Chondrocyte (in vitro differentiated cells): ENCODE results near the gene UBE2O. TPM values are rescaled to one million over a fixed set of nuclear protein-coding genes. Genes with fewer than 3 reads are reported as not detected.
A peak's percentile ranks its signal among the peaks of the same experiment; 100 is the strongest.

Experiments
- DNase-seq: peaks from one replicate; pipeline ENCODE4 v3.0.0; 2021; ENCODE audit warnings: mixed read lengths, low spot score
- H3K27ac Mint-ChIP-seq: one replicate; pipeline ENCODE4 v1.8.0; 2021; ENCODE audit warnings: mild to moderate bottlenecking, moderate library complexity, mixed read lengths; ENCODE audit not compliant: unreplicated experiment
- H3K27me3 Mint-ChIP-seq: 2 replicates; pipeline ENCODE4 v1.8.0; 2021; ENCODE audit warnings: low read depth, mixed read lengths
- H3K36me3 Mint-ChIP-seq: 2 replicates; pipeline ENCODE4 v1.8.0; 2021; ENCODE audit warnings: low read depth, mixed read lengths
- H3K4me1 Mint-ChIP-seq: 2 replicates; pipeline ENCODE4 v1.8.0; 2021; ENCODE audit warnings: low read depth, mild to moderate bottlenecking, mixed read lengths
- H3K4me3 Mint-ChIP-seq: one replicate; pipeline ENCODE4 v1.8.0; 2021; ENCODE audit warnings: mild to moderate bottlenecking, moderate library complexity, mixed read lengths; ENCODE audit not compliant: unreplicated experiment
- H3K9me3 Mint-ChIP-seq: 2 replicates; pipeline ENCODE4 v1.8.0; 2021; ENCODE audit warnings: low read depth, mixed read lengths
- total RNA-seq: library from RNA; stranded (reverse); gene quantifications from 3 replicates; pipeline ENCODE4 v1.2.1, GENCODE V29; 2021
- TF ChIP-seq, protein P1 (sequence below): fragments of 200-600 bp; sonication (generic); IDR thresholded peaks from 2 replicates; pipeline ENCODE4 v1.5.0; 2021; ENCODE audit warnings: antibody characterized with exemption, mild to moderate bottlenecking, moderate library complexity

The UBE2O gene
- total RNA-seq, 1 donor from 2014 or later, result 22.1 TPM

DNA sequence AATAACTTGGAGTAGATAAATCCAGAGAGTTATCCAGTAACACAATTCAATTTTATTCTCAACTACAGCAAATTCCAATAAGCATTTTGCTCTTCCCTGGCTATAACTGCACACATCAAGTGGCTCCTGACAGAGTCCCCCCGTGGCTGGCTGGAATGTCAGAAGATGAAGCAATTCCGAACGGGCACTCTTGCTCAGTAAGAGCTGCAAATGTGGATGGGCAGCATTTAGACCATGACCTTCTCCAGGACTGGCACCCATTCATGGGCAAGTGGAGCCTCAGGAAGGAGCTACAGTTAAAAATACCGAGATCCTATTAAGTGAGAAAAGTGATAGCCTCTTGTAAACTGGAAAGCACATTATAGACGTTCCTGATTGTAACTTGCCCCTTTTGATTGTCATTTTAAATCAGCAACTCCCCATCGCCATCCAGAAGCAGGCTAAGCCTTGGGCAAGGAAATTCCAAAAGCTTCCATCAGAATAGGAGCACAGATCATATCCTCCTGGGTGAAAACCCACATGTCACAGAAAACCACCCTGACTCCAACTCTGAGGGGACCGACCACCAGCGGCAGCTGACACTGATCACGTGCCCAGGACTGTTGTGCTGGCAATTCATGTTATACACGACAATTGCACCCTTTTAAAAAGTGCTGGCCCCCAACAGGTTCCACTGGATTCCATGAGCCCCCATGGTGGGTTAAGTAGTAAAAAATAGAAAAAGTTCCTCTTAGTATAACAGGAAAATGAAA lies 7.1 kb downstream of the UBE2O start:
- no peak for DNase-seq
- no peaks in the 10 kb centered on the region for H3K27me3 Mint-ChIP-seq
- peak overlapping the region; percentile 37 for H3K4me3 Mint-ChIP-seq
- H3K36me3 Mint-ChIP-seq, result no peaks in the 10 kb centered on the region
- peaks cover 75% of the 10 kb centered on the region for H3K4me1 Mint-ChIP-seq
- H3K27ac Mint-ChIP-seq, result peak overlapping the region; percentile 95
- H3K9me3 Mint-ChIP-seq, result no peaks in the 10 kb centered on the region
- TF ChIP-seq, protein P1, sequence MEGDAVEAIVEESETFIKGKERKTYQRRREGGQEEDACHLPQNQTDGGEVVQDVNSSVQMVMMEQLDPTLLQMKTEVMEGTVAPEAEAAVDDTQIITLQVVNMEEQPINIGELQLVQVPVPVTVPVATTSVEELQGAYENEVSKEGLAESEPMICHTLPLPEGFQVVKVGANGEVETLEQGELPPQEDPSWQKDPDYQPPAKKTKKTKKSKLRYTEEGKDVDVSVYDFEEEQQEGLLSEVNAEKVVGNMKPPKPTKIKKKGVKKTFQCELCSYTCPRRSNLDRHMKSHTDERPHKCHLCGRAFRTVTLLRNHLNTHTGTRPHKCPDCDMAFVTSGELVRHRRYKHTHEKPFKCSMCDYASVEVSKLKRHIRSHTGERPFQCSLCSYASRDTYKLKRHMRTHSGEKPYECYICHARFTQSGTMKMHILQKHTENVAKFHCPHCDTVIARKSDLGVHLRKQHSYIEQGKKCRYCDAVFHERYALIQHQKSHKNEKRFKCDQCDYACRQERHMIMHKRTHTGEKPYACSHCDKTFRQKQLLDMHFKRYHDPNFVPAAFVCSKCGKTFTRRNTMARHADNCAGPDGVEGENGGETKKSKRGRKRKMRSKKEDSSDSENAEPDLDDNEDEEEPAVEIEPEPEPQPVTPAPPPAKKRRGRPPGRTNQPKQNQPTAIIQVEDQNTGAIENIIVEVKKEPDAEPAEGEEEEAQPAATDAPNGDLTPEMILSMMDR, result no peak

DNA sequence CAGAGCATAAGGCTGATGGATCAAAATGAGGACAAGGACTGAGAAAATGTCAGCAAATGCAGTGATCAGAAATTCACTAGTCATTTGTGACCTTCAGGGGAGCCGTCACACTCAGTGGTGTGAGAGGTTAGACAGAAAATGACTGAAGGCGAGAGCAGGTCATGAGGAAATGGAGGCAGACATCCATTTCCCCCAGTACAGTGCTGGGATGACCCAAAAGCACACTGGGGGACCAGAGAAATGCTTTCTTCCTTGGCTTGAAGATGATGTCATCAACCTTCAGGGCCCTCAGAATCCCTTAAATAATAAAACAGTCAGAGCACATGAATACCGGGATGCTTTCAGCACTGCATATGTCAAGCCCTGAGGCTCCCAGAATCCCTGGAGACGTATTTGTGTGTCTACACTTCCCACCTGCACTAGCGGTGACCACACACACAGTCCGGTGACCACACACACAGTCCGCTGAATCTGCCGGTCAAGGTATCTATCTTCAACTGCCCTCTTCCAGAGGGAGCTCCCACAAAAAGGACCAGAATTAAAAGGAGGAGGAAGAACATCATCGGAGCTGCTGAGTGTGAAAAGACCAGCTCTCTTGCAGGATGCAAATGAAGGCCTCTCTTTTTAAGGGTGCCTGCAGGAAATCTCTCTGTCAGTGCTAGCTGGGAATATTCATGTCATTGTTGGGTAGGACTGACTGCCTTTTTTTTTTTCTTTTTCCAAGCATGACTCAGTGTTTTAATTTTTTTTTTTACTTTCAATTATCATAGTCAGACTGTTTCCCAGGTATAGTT lies 8.2 kb downstream of the UBE2O start:
- Mint-ChIP-seq H3K27ac (peak overlapping the region; percentile 95), H3K27me3 (no peaks in the 10 kb centered on the region), H3K36me3 (no peaks in the 10 kb centered on the region), H3K9me3 (no peaks in the 10 kb centered on the region), H3K4me1 (peaks cover 67% of the 10 kb centered on the region), H3K4me3 (no peak overlapping the region)
- TF ChIP-seq, protein P1, result no peak
- DNase-seq, result no peak

DNA sequence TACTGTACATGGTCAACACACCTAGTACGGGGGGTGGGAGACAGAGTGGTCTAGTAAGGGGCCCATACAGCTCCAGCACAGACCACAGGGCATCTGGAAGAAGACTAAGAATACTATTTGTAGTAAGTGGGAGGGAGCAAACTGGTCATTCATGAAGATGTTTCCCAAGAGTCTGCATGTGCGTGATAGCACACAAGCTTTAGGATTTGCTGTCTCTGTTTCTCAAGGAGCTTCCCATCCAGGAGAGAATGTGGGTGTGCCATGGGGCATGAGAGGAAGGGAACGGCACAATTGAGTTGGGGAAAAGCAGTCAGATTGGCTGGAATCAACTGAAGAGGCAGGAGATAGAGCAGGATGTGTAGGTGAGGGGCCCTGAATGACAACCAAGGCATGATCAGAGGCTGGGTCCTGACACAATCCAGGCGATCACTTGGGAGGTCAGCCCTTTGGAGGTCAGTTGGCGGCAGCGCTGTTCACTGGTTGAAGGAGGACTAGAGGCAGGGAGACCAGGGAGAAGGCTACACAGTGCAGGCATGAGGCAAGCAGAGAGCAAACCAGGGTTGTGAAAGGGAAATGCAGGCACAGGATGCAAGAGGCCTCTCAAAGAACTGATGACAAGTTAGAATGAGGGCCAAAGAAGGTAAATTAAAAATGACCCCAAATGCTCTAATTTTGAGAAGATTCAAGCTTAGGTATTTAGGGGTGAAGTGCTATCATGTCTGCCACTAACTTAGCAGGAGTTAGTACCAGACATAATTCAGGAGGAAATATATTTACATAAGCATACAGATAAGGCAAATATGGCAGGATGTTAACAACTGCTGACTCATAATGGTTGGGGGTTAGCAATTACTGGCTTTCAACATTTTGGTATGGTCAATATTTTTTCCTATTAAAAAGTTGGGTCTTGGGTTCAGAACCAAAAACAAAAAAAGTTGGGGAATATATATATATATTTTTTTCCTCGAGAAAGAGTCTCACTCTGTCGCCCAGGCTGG lies 10.3 kb downstream of the UBE2O start:
- H3K27ac Mint-ChIP-seq, result no peak overlapping the region
- TF ChIP-seq, protein P1, result no peak
- H3K9me3 Mint-ChIP-seq, result no peaks in the 10 kb centered on the region
- peaks cover 51% of the 10 kb centered on the region for H3K4me1 Mint-ChIP-seq
- no peak for DNase-seq
- no peak overlapping the region for H3K4me3 Mint-ChIP-seq
- no peaks in the 10 kb centered on the region for H3K27me3 Mint-ChIP-seq
- no peaks in the 10 kb centered on the region for H3K36me3 Mint-ChIP-seq

DNA sequence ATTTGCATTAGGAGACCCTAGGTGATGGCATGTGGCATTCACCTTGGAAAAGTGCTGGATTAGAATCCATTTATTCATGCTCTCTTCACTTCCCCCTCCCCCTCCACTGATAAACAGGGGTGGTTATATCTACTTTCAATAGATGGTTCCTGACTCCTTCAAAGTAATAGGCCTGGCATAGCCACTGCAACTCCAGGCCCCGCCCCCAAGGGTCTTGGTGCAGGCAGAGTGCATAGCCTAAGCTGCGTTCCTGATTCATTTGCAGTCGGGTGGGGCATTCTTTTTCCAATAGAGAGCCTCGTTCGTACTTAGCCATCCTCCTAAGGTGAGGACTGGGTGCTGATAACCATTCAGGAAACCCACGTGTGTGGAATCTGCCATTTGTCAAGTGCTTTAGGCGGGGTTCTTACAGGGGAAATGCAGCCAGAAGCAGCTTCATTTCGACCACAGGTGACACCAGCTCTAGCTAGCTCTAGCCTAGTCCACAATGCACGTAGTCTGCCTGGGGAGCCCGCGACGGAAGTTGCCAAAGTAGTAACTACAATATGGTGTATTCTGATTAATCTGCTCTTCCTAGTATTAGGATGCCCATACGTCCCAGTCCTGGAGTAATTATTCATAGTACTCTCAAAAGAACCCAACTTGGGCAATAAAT lies 11.1 kb downstream of the UBE2O start:
- H3K4me1 Mint-ChIP-seq, result peaks cover 42% of the 10 kb centered on the region
- TF ChIP-seq, protein P1, result no peak
- no peak overlapping the region for H3K4me3 Mint-ChIP-seq
- H3K27ac Mint-ChIP-seq, result no peak overlapping the region
- DNase-seq, result no peak
- no peaks in the 10 kb centered on the region for H3K9me3 Mint-ChIP-seq
- H3K36me3 Mint-ChIP-seq, result no peaks in the 10 kb centered on the region
- no peaks in the 10 kb centered on the region for H3K27me3 Mint-ChIP-seq
